ENCODE results near the gene MT1B.
"Not testable (repeated sequence)": the region's sequence is repeated elsewhere in the genome, so short reads cannot be mapped to it uniquely, and the experiment has no call there.

Gene MT1B

DNA sequence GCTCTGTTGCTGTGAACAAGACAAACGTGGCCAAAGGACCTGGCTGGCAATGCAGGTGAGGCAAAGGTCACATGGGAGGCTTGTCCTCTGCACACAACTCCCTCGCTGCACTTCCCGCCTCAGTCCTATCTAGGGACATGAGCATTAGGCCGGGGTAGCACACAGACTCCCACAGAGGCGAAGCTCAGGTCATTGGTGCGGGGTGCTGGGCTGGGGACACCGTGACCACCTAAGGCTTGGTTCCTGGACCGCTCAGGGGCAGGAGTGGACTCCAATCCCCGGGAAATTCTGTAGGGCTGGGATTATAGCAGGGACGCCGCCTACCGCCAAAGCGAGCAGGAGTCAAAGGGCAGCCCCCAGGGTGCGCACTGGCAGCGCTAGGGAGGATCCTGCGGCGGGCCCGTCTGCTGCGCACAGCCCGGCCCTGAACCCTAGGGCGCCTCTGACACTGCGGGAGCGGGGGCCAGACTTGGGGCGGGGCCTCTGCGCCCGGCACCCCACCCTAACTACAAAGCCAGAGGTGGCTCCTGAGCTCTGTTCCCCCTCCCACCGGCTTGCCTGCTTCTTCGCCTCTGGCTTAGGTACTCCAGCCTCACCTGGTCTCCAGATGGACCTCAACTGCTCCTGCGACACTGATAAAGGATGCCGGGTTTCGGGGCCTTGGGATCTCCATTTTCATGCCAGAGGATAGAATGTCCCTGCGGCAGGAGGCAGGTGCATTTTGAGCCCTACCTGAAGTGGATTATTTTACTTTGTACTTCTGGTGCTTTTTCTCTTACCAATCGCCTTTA is 3.9 kb upstream of the MT1B start:
- no peaks in the 10 kb centered on the region for H3K4me1 ChIP-seq (ENCODE audit: control insufficient read depth, insufficient read depth, low read length)
- no peak overlapping the region for H3K4me3 ChIP-seq (ENCODE audit: low read length)
- H3K9ac ChIP-seq (ENCODE audit: low read length), result no peak overlapping the region
- H3K36me3 ChIP-seq (ENCODE audit: control insufficient read depth, insufficient read depth, low read length), result no peaks in the 10 kb centered on the region
- H3K27me3 ChIP-seq (ENCODE audit: control insufficient read depth, insufficient read depth, low read length), result no peaks in the 10 kb centered on the region
- no peak overlapping the region for H3K27ac ChIP-seq (ENCODE audit: low read depth, low read length)

GRCh38 chr16:56649271-56649670 is 2.4 kb upstream of the MT1B start:
- H3K4me1 ChIP-seq (ENCODE audit: control insufficient read depth, insufficient read depth, low read length), result no peaks in the 10 kb centered on the region
- no peak overlapping the region for H3K27ac ChIP-seq (ENCODE audit: low read depth, low read length)
- no peak overlapping the region for H3K9ac ChIP-seq (ENCODE audit: low read length)
- no peak overlapping the region for H3K4me3 ChIP-seq (ENCODE audit: low read length)
- no peaks in the 10 kb centered on the region for H3K27me3 ChIP-seq (ENCODE audit: control insufficient read depth, insufficient read depth, low read length)
- no peaks in the 10 kb centered on the region for H3K36me3 ChIP-seq (ENCODE audit: control insufficient read depth, insufficient read depth, low read length)

- Histone ChIP-seq H3K4me3 (ENCODE audit: low read length) (no peak overlapping the region), H3K27me3 (ENCODE audit: control insufficient read depth, insufficient read depth, low read length) (no peaks in the 10 kb centered on the region), H3K27ac (ENCODE audit: low read depth, low read length) (no peak overlapping the region), H3K4me1 (ENCODE audit: control insufficient read depth, insufficient read depth, low read length) (no peaks in the 10 kb centered on the region), H3K36me3 (ENCODE audit: control insufficient read depth, insufficient read depth, low read length) (no peaks in the 10 kb centered on the region), H3K9ac (ENCODE audit: low read length) (no peak overlapping the region)
Observed at GRCh38 chr16:56649820-56650219, 1.9 kb upstream of the MT1B start.

DNA sequence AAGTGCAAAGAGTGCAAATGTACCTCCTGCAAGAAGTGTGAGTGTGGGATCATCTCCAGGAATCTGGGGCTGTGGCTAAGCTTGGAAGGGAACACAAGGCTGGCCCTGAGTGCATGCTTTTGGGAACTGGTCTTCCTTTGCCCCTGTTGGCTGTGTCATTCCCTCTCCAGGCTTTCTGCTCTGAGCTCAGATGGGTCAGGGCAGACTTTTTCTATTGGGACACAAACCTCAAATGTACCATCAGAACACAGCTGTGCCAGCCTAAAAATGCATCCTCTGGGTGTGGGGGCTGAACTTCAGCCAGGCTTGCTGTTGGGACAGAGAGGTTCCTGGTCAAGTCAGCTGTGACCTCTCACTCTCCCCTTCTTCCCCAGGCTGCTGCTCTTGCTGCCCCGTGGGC is 914 bp downstream of the MT1B start:
- no peak overlapping the region for H3K27ac ChIP-seq (ENCODE audit: low read depth, low read length)
- no peaks in the 10 kb centered on the region for H3K4me1 ChIP-seq (ENCODE audit: control insufficient read depth, insufficient read depth, low read length)
- peaks cover 3% of the 10 kb centered on the region for H3K27me3 ChIP-seq (ENCODE audit: control insufficient read depth, insufficient read depth, low read length)
- H3K36me3 ChIP-seq (ENCODE audit: control insufficient read depth, insufficient read depth, low read length), result no peaks in the 10 kb centered on the region
- H3K9ac ChIP-seq (ENCODE audit: low read length), result no peak overlapping the region
- no peak overlapping the region for H3K4me3 ChIP-seq (ENCODE audit: low read length)

DNA sequence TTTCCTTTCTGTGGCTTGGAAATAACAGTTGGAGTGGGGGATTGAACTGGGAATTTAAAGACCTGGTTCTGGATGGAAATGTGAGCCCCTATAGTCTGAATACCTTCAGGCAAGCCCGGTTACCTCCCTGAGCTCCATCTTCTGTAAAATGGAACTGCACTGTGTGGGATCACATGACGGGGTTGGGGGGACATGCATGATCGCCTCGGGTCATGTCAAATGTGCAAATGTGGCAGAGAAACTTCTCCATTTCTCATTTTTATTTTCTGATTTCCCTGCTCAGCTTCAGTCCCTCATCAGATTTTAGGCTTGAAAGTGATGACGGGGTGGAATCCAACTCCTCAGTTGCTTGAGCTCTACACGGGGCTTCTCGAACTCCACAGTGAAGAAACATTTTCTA is 1.5 kb downstream of the MT1B start:
- no peaks in the 10 kb centered on the region for H3K36me3 ChIP-seq (ENCODE audit: control insufficient read depth, insufficient read depth, low read length)
- no peak overlapping the region for H3K4me3 ChIP-seq (ENCODE audit: low read length)
- H3K27ac ChIP-seq (ENCODE audit: low read depth, low read length), result no peak overlapping the region
- H3K27me3 ChIP-seq (ENCODE audit: control insufficient read depth, insufficient read depth, low read length), result peaks cover 3% of the 10 kb centered on the region
- H3K4me1 ChIP-seq (ENCODE audit: control insufficient read depth, insufficient read depth, low read length), result peaks cover 3% of the 10 kb centered on the region
- H3K9ac ChIP-seq (ENCODE audit: low read length), result no peak overlapping the region

DNA sequence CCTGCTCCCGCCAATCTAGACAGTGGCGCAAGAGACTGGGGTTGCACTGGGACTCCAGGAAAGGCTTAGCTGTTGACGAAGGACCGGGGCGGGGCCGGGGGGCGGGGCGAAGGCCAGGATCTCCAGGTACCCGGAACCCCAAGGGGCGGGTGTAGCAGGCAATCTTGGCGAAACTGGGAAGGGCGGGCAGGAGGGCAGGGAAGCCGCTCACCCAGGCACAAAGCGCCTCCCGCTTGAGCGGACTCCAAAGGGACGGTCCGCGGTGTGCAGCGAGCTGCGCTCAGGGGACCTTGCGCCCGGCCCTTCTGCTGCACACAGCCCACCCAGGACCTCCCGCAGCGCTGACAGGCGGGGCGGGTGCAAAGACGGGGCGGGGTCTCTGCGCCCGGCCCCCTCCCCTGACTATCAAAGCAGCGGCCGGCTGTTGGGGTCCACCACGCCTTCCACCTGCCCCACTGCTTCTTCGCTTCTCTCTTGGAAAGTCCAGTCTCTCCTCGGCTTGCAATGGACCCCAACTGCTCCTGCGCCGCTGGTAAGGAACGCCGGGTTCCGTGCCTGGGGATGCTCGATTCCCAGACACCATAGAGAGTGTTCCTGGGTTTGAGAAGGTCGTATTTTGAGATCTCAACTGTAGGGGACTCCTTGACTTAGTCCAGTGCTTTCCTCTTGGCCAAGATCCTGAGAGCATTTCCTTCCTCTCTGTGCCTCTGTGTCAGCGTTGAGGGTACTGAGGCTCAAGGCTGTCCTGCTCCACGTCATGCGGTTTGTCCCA is 6.1 kb downstream of the MT1B start, which contains the start of gene MT1F:
TSS of gene MT1F (plus strand) at position 405 of the 772 bp plus-strand sequence. CDS start at position 505, 100 bp downstream.
- Histone ChIP-seq H3K9ac (ENCODE audit: low read length) (peak within 1 kb of the TSS; percentile 33), H3K36me3 (ENCODE audit: control insufficient read depth, insufficient read depth, low read length) (no peaks in the 10 kb centered on the region), H3K27ac (ENCODE audit: low read depth, low read length) (no peak within 1 kb of the TSS), H3K4me1 (ENCODE audit: control insufficient read depth, insufficient read depth, low read length) (peaks cover 3% of the 10 kb centered on the region), H3K4me3 (ENCODE audit: low read length) (peak within 1 kb of the TSS; percentile 60), H3K27me3 (ENCODE audit: control insufficient read depth, insufficient read depth, low read length) (peaks cover 3% of the 10 kb centered on the region)

DNA sequence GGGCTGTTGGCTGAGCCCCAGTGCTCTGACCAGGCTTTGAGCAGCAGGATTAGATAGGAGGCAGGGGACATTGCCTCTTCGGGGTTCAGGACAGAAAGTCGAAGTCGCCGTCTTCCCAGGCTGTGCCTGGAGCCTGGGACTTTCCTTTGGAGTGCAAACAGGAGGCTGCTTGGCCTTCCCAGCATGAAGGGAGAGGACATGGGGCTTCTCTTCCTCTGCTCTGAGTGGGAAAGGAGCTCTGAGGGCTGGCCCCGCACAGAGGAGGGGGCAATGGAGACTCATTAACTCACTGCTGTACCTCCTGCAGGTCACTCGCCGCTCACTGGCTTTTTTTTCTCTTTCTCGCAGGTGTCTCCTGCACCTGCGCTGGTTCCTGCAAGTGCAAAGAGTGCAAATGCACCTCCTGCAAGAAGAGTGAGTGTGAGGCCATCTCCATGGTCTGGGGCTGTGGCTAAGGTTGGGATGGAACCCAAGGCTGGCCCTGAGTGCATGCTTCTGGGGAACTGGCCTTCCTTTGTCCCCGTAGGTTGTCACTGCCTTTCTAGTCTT is 6.7 kb downstream of the MT1B start:
- peaks cover 7% of the 10 kb centered on the region for H3K27me3 ChIP-seq (ENCODE audit: control insufficient read depth, insufficient read depth, low read length)
- no peak overlapping the region for H3K27ac ChIP-seq (ENCODE audit: low read depth, low read length)
- no peaks in the 10 kb centered on the region for H3K36me3 ChIP-seq (ENCODE audit: control insufficient read depth, insufficient read depth, low read length)
- peak overlapping the region; percentile 33 for H3K9ac ChIP-seq (ENCODE audit: low read length)
- peaks cover 3% of the 10 kb centered on the region for H3K4me1 ChIP-seq (ENCODE audit: control insufficient read depth, insufficient read depth, low read length)
- H3K4me3 ChIP-seq (ENCODE audit: low read length), result peak overlapping the region; percentile 60

DNA sequence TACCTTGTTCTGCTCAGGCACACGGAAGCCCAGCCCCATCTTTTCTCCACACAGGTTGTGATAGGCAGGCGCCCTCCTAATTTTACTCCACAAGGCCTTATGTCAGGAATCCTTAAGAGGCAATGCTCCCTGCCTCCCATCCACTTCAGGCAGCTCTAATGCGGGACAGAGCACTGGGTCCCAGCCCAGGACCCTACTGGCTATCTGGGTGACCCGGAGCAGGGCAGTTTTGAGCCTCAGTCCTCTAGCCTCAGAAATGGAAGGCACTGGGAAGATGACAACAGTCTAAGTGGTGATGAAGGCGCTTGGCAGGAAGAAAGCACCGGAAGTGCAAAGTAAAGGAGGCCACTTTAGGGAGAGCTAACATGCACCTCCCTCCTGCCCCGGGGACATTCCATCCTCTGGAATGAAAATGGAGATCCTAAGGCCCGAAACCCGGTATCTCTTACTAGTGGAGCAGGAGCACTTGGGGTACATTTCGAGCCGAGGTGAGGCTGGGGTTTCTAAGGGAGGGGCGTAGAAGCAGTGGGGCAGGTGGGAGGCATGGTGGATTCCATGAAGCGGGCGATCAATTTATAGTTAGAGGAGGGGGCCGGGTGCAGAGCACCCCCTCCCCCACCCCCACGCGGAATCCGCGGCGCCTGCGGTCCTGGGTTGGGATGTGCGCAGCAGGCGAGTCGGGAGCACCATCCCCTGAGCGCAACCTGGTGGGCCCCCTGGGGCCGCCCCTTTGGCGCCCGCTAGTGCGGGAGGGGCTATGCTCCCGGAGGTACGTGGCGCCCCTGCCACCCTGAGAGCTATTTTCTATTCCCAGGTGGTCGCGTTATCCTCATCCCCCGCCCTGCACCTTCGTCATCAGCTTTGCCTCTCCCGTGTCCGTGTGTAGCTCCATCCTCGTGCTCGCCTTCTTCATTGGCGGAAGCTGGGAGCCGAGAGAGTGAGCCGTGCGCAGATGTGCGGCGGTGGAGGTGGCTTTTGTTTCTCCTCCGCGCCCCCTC is 11.0 kb downstream of the MT1B start:
- Histone ChIP-seq H3K27me3 (ENCODE audit: control insufficient read depth, insufficient read depth, low read length) (peaks cover 15% of the 10 kb centered on the region), H3K27ac (ENCODE audit: low read depth, low read length) (no peak overlapping the region), H3K4me3 (ENCODE audit: low read length) (peak overlapping the region; percentile 27), H3K9ac (ENCODE audit: low read length) (no peak overlapping the region), H3K36me3 (ENCODE audit: control insufficient read depth, insufficient read depth, low read length) (no peaks in the 10 kb centered on the region), H3K4me1 (ENCODE audit: control insufficient read depth, insufficient read depth, low read length) (peaks cover 3% of the 10 kb centered on the region)

DNA sequence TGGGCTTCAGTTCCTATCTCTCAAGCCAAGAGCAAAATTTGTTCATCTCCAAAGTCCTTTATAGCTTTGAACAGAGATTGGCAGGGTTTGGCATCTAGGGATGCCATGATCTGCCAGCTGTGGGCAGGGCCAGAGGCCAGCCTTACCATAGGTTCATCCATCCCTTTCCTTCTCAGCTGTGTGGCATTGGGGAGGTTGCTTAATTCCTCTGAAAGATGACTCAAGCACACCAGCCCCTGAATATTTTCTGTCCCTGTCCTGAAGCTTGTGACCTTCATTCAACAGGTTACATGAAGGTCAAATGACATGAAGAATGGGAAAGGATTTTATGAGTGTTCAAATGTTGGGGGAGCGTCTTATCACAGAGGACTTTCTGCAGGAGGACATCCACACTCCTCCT is 12.8 kb downstream of the MT1B start:
- no peak overlapping the region for H3K9ac ChIP-seq (ENCODE audit: low read length)
- H3K27me3 ChIP-seq (ENCODE audit: control insufficient read depth, insufficient read depth, low read length), result peaks cover 23% of the 10 kb centered on the region
- no peak overlapping the region for H3K4me3 ChIP-seq (ENCODE audit: low read length)
- H3K36me3 ChIP-seq (ENCODE audit: control insufficient read depth, insufficient read depth, low read length), result no peaks in the 10 kb centered on the region
- no peaks in the 10 kb centered on the region for H3K4me1 ChIP-seq (ENCODE audit: control insufficient read depth, insufficient read depth, low read length)
- H3K27ac ChIP-seq (ENCODE audit: low read depth, low read length), result no peak overlapping the region

DNA sequence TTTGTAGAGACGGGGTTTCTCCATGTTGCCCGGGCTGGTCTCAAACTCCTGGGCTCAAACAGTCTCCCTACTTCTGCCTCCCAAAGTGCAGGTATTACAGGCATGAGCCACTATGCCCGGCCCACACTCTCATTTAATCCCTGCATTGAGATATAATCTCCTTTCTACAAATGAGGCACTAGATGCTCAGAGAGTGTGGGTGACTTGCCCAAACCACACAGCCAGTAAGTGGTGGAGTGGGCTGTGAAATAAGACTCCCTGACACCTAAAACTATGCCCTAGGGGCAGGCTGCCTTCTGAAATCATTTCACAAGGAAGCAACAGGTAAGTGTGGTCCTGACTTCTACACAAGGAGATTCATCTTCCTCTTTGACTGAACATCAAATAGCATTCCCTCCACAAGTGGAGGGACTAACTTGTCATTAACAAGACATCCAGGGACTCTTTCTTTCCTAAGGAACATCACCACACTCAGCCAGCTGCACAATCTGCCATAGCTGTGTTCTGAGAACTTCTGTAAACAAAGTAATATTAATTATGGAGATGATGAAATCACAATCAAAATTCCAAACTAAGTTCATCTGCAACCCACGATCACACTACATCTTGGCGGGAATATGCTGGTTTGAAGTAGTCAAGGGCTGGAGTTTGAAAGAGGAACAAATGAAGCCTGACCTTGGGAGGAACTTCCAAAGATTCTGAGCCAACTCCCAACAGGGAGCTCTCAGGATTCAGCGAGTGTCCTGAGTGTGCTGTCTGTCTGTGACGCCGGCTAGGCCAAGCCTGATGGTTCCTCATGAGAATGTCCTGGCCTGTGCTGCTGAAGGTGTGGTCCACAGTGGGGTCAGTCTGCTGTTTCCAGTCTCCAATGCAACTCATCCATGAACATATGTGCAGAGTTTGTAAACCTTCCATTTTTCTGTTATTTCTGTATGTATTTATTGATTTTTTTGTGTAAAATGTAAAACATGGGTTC is 13.9 kb downstream of the MT1B start:
- H3K27ac ChIP-seq (ENCODE audit: low read depth, low read length); H3K4me3 ChIP-seq (ENCODE audit: low read length); H3K9ac ChIP-seq (ENCODE audit: low read length); H3K4me1 ChIP-seq (ENCODE audit: control insufficient read depth, insufficient read depth, low read length); H3K36me3 ChIP-seq (ENCODE audit: control insufficient read depth, insufficient read depth, low read length): not testable (repeated sequence)
- peaks cover 29% of the 10 kb centered on the region for H3K27me3 ChIP-seq (ENCODE audit: control insufficient read depth, insufficient read depth, low read length)

Data from rectal smooth muscle tissue (tissue), 1 donor.